Colon (tissue), 2 donors: Measurements from ENCODE around the gene PPP1R12A.
"Not testable (repeated sequence)": the region's sequence is repeated elsewhere in the genome, so short reads cannot be mapped to it uniquely, and the experiment has no call there.

Experiments
- FAIRE-seq: peaks from 2 replicates; lab custom pipeline; 2012; peaks lifted over from hg19 to GRCh38; lab: Jason Lieb, UNC
- donor health status: control.
- donor health status: control.

PPP1R12A gene

GRCh38 chr12:79841248-79841877 is 93.5 kb downstream of the PPP1R12A start:
- no peak for FAIRE-seq

GRCh38 chr12:79838359-79838758 is 96.5 kb downstream of the PPP1R12A start:
- FAIRE-seq: no peak

DNA sequence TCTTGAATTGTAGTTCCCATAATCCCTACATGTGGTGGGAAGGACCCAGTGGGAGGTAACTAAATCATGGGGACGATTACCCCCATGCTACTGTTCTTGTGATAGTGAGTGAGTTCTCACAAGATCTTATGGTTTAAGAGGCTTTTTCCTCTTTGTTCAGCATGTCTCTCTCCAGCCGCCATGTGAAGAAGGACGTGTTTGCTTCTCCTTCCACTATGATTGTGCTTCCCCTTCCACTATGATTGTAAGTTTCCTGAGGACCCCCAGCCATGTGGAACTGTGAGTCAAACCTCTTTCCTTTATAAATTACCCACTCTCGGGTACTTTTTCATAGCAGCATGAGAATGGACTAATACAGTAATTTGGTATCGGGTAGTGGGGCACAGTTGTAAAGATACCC is 97.3 kb downstream of the PPP1R12A start:
- no peak for FAIRE-seq

DNA sequence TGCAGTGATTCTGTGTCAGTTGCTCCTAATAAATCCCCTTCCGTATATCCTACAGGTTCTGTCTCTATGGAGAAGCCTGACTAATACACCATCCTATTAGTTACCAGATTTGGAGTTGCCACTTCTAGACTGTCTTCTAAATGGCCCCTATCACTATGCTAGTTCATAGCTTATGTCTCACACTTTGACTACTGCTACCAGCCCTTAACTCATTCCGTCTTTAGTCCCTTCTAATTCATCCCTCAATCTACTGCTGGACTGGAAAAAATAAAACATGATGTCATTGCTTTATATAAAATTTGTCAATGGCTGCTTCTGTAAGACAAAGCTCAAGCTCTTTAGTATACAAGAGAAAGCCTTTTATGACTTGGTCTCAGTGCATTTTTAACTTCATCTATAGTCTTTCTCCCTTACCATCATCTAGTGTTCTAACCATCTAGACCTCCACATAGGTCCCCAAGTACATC is 99.5 kb downstream of the PPP1R12A start:
- no peak for FAIRE-seq

- no peak for FAIRE-seq
Measured at GRCh38 chr12:79834712-79835376, 100.1 kb downstream of the PPP1R12A start.

- no peak for FAIRE-seq
Measured at GRCh38 chr12:79830440-79830839, 104.5 kb downstream of the PPP1R12A start.

DNA sequence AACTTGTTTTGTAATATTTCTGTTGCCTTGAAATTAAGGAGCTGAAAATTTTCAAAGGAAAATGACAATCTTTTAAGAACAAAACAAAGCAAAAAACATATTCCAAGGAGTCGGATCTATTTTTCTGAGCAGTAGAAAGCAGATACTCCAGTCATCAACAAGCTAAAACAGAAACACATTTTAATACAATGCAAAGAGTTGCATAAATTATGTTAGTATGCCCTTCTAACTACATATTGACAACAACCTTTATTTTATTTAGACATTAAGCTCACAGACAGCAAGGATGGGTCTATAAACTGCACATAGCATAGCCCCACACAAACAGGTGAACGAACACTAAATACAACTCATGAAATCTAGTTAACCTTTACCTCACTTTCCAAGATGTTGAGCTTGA is 106.0 kb downstream of the PPP1R12A start:
- no peak for FAIRE-seq

DNA sequence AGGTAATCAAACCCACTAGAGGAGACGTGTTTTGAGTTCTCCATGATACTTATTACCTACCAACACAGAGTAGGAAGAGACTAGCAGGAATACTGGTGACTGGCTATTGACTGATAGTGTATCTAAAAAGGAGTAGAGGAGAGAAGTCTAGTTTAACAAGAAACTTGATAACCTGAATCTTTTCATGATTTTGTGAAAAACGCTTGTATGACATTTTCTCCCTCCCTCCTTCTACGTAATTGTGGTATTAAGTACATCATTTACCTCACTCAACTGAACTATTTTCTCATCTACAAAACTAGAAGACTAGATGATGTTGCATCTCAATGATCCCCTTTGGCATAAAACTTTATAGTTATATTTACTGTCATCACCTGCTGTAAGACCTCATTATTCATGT is 107.4 kb downstream of the PPP1R12A start:
- FAIRE-seq: no peak

DNA sequence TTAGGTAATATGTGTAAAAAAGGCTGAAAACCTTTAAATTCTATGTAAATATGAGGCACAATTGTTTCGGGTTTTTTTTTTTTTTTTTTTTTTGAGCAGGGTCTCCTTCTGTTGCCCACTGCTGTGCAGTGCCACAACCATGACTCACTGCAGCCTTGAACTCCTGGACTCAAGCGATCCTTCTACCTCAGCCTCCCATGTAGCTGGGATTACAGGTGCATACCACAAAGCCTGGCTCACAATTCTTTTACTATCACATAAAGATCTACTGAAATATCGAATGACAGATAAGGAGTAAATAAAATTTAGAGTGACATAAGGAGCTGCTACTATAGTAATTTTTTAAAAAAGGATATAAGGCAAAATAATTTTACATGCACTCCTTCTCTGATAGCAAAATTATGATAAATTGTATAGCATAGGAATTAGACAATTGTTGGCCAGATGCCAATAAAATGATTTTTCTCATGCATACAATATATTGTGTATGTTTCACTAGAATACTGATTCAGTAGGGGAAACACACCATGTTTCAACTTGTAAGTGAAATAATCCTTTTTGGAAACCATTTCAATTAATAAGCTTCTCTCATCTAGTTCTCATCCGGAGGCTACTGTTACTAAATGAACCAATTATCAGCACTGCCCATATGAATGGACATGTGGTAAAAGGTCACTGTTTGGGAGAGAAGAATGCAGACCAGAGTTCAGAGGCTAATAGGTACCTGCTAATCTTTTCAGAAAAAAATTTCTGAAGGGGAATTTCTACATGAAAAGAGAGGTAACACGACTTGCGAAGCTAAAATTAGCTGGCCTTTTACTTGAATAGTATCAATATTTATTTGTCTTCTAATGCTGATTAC is 108.4 kb downstream of the PPP1R12A start:
- FAIRE-seq: no peak

GRCh38 chr12:79822475-79822874 is 112.4 kb downstream of the PPP1R12A start:
- FAIRE-seq: no peak

DNA sequence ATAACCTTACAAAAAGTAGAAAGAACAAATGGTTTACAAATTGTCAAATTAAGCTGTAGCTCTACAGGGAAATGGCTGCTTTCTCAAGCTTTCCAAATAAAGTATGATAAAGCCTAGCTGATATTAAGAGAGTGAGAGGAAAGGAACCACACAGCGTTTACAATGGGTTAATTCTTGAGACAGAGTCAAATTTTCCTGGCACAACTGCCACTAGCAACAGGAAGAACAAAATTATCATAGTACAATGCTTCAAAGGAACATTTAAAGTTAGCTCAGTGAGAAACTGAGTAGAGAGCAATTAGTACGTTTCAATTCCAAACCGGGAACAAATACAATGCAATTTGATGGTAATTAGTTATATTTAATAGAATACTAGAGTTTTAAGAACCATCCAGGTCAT is 116.0 kb downstream of the PPP1R12A start:
- no peak for FAIRE-seq

GRCh38 chr12:79784366-79785065 is 150.4 kb downstream of the PPP1R12A start:
- not testable (repeated sequence) for FAIRE-seq

DNA sequence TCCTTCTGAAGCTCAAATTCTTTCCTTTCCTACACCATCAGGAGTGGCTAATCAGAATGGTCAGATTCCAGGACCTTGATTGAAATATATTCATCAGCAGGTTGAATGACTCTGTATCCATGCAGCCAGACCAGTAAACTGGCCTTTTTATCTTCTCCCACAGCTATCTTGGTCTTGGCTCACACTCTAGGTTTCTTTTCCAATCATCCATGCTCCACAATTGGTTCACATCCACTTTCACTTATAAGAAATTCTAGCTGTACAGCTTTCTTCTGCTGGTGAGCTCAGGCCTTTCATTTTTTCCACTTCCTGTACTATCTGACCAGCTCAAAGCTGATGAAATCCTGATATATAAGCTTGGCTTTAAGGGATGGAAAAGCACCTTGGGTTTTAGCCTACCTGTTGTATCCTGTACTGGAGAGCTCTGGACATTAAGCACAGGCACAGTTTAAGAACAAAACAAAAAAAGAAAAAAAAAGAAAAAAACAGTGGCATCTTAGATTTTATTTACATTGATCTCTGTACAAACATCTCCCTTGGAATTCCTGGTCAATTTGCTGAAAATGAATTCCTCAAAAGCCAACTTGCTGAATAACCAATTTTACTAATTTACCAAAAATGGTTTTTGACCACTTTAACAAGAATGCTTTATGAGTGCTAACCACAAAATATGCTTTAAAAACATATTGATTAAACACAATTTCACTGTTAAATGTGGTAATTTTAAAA is 152.6 kb downstream of the PPP1R12A start:
- FAIRE-seq: no peak

DNA sequence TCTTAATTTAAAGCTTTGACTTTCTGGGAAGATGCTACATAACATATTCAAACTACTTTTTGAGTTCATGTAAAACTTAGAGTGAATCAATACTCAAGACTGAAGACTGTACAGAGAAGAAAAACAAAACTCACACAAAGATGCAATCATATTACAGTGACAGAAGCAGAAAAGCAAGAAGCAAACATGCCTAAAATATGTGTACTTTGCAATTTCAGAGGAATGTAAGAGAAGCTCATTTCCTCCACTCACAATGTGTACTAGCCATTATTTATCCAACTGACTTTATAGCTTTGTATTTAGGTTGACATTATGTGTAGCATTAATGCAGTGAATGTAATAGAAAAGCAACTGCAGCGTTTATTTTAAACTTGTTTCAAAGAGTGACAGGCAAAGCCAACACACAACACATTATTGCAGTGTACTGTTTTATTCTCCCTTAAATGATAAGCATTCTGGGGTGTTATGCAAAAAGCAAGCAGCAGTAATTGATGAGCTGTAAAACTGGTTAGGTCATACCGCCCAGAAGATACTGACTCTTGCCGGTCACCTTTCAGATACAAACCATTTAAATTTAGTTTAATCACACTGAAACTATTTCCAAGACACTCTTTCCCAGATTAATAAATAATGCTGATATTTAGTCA is 156.0 kb downstream of the PPP1R12A start:
- FAIRE-seq: no peak

DNA sequence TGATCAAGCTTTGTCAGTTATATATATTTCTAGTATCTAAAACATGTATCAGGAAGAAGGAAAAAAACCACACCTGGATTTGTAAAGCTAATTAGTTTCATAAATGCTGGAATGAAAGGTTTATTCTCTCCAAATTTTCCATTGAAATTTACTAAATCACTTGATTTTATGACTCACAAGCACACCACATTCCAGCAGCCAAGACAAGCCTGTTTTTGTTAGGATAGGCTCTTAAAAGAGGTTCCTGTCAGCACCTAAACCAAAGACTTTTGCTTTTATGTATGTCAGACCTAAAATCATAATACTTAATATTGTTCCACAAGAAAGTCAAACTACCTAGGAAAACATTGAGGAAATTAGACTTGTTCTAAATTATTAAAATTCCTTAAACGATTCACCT is 158.8 kb downstream of the PPP1R12A start:
- FAIRE-seq: no peak

GRCh38 chr12:79775355-79776027 is 159.4 kb downstream of the PPP1R12A start:
- FAIRE-seq: no peak

DNA sequence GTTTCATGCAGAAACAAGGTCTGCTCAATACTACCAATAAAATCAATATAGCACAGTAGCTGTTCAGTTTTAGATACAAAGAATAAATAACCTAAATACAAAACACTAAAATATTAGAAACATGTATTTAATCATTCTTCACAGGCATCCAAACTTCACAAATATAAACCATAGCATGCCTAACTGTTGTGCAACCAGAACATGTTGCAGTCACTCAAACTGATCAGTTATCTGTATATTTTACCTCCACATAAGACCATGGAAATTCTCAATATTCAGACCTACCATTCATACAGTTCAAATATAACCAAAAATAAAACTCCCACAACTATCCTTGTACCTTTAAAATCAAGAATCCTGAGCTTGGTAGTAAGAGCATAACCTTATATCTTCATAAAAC is 161.0 kb downstream of the PPP1R12A start:
- no peak for FAIRE-seq

GRCh38 chr12:79769860-79770485 is 164.9 kb downstream of the PPP1R12A start:
- no peak for FAIRE-seq

DNA sequence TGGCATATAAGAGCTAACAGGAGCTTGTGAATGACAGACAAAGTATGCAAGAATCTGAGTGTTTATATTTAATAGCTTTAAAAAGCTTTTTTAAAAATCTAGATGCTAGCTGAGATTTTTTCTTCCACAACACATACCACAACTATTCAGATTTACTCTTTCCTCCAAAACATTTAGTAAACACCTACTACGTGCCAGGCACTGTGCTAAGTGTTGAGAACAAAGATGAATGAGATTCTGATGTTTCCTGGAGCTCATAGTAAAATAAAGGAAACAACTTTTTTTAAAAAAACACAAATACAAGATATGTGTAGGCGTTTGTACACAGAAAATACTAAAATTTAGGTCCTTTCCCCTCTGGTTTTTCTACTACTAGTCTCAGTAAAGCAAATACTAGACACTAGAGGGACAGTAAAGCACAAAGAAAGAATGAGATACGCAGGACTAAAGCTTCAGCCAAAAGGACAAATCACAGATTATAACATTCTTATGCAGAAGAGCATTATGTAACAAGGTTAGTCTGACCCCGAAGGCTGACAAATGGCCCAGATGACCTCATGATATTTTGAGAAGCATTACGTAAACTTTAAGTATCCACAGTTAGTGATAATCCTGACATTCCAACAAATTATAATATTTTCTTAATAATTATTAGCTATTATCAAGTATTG is 165.6 kb downstream of the PPP1R12A start:
- no peak for FAIRE-seq
